Measurements from ENCODE around the gene TCEA2.

The TCEA2 gene

DNA sequence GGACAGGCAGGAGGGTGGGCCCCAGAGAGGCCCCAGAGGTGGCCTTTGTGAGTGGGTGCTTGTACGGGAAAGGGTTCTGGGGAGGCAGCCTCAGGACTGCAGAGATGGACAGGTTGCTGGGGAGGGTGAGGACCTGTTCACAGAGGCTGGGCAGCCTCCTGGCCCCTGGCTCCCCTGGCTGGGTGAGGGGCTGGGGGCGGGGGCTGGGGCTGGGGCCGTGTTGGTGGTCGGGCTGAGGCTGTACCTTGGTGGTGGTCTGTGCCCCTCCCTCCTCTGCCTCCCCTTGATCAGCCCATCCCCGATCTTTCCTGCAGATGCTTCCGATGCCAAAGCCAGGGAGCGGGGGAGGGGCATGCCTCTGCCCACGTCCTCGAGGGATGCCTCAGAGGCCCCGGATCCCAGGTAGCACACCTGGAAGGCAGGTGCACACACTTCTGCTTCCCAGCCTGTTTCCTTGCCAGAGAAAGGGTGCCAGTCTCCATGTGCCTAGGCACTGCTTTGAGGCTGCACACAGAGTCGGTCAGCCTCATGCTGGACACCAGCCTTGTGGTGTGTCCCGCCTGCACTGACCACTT is 4.8 kb downstream of the TCEA2 start:
- Histone ChIP-seq H3K27me3 (ENCODE audit: control insufficient read depth in 1 of 2, insufficient read depth in 2 of 2, low read length in 2 of 2) (no peaks in the 10 kb centered on the region), H3K9ac (ENCODE audit: low read depth in 1 of 2, low read length in 2 of 2) (no peak overlapping the region), H3K36me3 (ENCODE audit: control insufficient read depth in 1 of 2, insufficient read depth in 2 of 2, low read length in 2 of 2) (no peaks in the 10 kb centered on the region), H3K9me3 (ENCODE audit: control insufficient read depth in 1 of 2, low read length in 2 of 2) (no peaks in the 10 kb centered on the region), H3K4me1 (ENCODE audit: control insufficient read depth in 1 of 2, insufficient read depth in 2 of 2, low read length in 2 of 2) (peaks cover 9 to 32% of the 10 kb centered on the region in 2 donors), H3K27ac (ENCODE audit: low read depth, low read length) (no peak overlapping the region), H3K4me3 (ENCODE audit: low read depth in 1 of 2, low read length in 2 of 2) (no peak overlapping the region)

DNA sequence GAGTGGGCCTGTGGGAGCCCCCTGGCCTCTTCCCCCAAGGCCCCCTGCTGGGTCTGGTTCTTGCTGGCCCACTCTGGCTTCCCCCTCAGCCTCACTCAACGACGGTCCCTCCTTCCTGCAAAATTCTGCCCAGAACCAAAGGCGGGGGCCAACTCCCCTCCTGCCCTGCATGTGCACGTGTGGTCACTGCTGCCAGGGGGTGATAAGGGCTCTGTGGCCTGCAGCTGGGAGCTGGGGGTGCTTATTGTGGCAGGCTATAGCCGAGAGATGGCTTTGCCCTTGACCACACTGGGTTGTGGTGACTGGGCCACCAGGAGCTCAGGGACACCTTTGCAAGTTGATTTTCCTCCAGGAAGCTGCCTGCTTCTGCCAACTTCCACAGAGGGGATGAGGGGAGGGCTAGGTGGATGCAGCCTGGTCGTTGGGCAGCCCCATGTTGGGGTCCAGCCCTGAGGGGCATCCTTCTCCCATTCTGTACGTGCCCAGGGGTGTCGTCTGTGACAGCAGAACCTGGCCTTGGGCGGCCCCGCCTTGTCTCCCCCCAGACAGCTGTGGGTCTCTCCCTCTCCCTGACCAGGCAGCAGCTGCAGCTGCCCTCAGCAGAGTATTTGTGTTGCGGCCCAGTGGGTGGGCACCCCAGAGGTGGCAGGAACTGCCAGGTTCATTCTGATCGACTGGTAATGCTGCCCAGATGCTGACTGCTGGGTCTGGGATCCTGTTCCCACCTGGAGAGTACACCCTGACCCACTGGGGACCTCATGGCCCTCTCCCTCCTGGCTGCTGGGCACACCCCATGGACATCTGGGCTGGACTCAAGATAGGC is 5.6 kb downstream of the TCEA2 start:
- Histone ChIP-seq H3K4me1 (ENCODE audit: control insufficient read depth in 1 of 2, insufficient read depth in 2 of 2, low read length in 2 of 2) (peaks cover 9 to 28% of the 10 kb centered on the region in 2 donors), H3K36me3 (ENCODE audit: control insufficient read depth in 1 of 2, insufficient read depth in 2 of 2, low read length in 2 of 2) (no peaks in the 10 kb centered on the region), H3K4me3 (ENCODE audit: low read depth in 1 of 2, low read length in 2 of 2) (no peak overlapping the region), H3K27ac (ENCODE audit: low read depth, low read length) (no peak overlapping the region), H3K9ac (ENCODE audit: low read depth in 1 of 2, low read length in 2 of 2) (no peak overlapping the region), H3K27me3 (ENCODE audit: control insufficient read depth in 1 of 2, insufficient read depth in 2 of 2, low read length in 2 of 2) (no peaks in the 10 kb centered on the region), H3K9me3 (ENCODE audit: control insufficient read depth in 1 of 2, low read length in 2 of 2) (no peaks in the 10 kb centered on the region)

DNA sequence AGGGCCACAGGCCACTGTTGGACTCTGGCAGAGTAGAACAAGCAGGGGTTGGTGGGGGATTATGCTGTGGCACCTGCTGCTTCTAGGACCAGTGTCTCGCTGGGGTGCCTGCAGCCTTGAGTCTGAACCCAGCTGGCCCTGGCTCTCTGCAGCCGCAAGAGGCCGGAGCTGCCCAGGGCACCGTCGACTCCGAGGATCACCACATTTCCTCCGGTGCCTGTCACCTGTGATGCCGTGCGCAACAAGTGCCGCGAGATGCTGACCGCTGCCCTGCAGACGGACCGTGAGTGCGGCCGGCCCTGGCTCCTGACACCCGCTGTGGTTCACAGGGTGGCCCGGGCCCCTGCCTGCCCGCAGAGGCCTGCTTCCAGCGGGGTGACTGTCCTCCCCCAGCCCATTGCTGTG is 6.2 kb downstream of the TCEA2 start:
- peaks cover 0 to 5% of the 10 kb centered on the region in 2 donors for H3K36me3 ChIP-seq (ENCODE audit: control insufficient read depth in 1 of 2, insufficient read depth in 2 of 2, low read length in 2 of 2)
- H3K9ac ChIP-seq (ENCODE audit: low read depth in 1 of 2, low read length in 2 of 2): no peak overlapping the region
- H3K27me3 ChIP-seq (ENCODE audit: control insufficient read depth in 1 of 2, insufficient read depth in 2 of 2, low read length in 2 of 2): no peaks in the 10 kb centered on the region
- H3K4me3 ChIP-seq (ENCODE audit: low read depth in 1 of 2, low read length in 2 of 2): no peak overlapping the region
- H3K9me3 ChIP-seq (ENCODE audit: control insufficient read depth in 1 of 2, low read length in 2 of 2): no peaks in the 10 kb centered on the region
- H3K4me1 ChIP-seq (ENCODE audit: control insufficient read depth in 1 of 2, insufficient read depth in 2 of 2, low read length in 2 of 2): peaks cover 9 to 24% of the 10 kb centered on the region in 2 donors
- no peak overlapping the region for H3K27ac ChIP-seq (ENCODE audit: low read depth, low read length)

DNA sequence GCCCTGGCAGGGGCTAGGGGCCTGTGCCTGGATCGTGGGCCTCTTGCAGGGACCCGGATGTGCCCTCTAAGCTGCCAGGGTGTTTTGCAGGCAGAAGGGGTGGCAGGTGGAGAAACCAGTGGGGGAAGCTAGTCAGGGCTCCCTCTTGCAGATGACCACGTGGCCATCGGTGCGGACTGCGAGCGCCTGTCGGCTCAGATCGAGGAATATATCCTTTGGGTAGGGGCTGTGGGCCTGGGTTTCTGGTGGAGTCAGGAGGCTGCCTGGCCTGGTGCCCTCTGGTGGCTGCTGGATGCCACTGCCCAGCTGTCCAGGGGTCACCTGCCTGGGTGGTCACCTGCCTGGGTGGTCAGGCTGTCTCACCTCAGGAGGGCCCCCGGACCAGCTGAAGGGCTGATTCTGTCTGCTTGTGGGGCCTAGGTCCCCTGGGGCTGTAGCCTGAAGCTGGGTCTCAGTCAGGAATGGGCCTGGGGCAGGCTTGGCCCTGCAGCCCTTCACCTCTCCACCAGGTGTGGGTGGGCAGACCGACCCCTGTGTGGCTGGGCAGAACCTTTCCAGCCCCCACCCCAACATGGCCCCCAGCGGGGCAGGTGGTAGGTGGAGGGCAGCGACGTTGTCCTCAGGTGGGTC is 6.7 kb downstream of the TCEA2 start:
- Histone ChIP-seq H3K9me3 (ENCODE audit: control insufficient read depth in 1 of 2, low read length in 2 of 2) (no peaks in the 10 kb centered on the region), H3K27ac (ENCODE audit: low read depth, low read length) (no peak overlapping the region), H3K27me3 (ENCODE audit: control insufficient read depth in 1 of 2, insufficient read depth in 2 of 2, low read length in 2 of 2) (no peaks in the 10 kb centered on the region), H3K9ac (ENCODE audit: low read depth in 1 of 2, low read length in 2 of 2) (no peak overlapping the region), H3K4me3 (ENCODE audit: low read depth in 1 of 2, low read length in 2 of 2) (no peak overlapping the region), H3K4me1 (ENCODE audit: control insufficient read depth in 1 of 2, insufficient read depth in 2 of 2, low read length in 2 of 2) (peaks cover 9 to 24% of the 10 kb centered on the region in 2 donors), H3K36me3 (ENCODE audit: control insufficient read depth in 1 of 2, insufficient read depth in 2 of 2, low read length in 2 of 2) (peaks cover 0 to 5% of the 10 kb centered on the region in 2 donors)

DNA sequence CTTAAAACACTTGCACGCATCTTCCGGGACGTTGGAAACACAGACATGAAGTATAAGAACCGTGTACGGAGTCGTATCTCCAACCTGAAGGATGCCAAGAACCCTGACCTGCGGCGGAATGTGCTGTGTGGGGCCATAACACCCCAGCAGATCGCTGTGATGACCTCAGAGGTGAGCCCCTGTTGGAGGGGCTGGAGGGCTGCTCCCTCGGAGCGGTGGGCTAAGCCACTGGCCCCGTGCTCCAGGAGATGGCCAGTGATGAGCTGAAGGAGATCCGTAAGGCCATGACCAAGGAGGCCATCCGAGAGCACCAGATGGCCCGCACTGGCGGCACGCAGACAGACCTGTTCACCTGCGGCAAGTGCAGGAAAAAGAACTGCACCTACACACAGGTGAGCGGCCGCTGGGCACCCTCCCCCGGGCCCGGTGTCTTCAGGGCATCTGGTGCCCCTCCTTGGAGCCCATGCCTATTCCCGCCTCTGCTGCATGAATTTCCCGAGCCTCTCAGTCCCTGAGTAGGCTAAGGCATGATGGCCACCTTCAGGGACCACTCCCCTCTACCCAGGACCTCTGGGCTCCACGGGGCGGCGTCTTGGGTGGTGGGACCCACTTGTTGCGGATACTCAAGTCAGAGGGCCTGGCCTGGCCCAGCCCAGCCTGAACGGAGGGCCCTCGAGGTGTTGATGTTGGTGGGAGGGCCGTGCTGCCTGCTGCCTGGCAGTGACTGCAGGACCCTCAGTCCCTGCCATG is 7.4 kb downstream of the TCEA2 start:
- no peak overlapping the region for H3K27ac ChIP-seq (ENCODE audit: low read depth, low read length)
- peaks cover 0 to 10% of the 10 kb centered on the region in 2 donors for H3K36me3 ChIP-seq (ENCODE audit: control insufficient read depth in 1 of 2, insufficient read depth in 2 of 2, low read length in 2 of 2)
- no peak overlapping the region for H3K9ac ChIP-seq (ENCODE audit: low read depth in 1 of 2, low read length in 2 of 2)
- no peaks in the 10 kb centered on the region for H3K9me3 ChIP-seq (ENCODE audit: control insufficient read depth in 1 of 2, low read length in 2 of 2)
- no peaks in the 10 kb centered on the region for H3K27me3 ChIP-seq (ENCODE audit: control insufficient read depth in 1 of 2, insufficient read depth in 2 of 2, low read length in 2 of 2)
- H3K4me1 ChIP-seq (ENCODE audit: control insufficient read depth in 1 of 2, insufficient read depth in 2 of 2, low read length in 2 of 2): peaks cover 9 to 24% of the 10 kb centered on the region in 2 donors
- H3K4me3 ChIP-seq (ENCODE audit: low read depth in 1 of 2, low read length in 2 of 2): no peak overlapping the region

DNA sequence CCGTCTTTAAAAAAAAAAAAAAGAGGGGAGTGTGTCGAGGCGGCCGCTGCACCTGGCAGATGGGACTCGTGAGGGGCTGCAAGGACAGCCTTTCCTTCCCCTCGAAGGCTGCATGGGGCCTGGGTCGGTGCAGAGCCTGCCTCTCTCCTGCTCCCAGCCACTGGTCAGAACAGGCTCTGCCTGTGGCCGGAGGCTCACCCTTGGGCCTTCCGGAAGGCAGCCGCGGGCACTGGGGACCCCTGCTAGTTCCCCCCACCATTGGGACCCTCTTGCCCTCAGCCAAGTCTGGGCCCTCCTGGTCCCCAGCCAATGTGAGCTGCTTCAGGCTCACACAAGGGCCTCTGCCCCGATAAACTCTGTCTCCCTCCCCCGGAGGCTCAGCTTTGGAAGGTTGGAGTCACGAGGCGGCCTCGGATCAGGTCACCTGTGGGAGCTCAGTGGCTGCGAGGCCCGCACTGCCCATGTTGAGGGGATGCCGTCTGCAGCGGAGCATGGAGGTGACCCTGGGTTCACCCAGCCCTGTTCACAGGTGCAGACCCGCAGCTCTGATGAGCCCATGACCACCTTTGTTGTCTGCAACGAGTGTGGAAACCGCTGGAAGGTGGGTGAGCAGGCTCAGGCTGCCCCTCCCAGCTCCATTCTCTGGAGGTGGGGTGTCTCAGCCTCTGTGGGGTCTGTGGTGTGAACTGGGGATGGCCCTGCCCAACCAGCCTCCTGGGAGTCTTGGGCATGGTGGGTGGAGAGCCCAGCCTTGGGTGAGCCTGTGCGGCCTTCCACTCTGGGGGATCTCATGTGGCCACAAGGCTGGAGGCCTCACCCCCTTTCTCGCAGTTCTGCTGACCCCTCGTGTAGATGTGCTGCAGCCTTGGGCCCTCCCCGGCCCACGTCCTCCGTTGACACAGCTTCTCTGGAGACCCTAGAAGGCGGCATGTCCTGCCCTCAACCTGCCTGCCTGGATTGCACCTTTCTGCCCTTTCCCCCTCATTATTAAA is 8.6 kb downstream of the TCEA2 start:
- Histone ChIP-seq H3K4me3 (ENCODE audit: low read depth in 1 of 2, low read length in 2 of 2) (no peak overlapping the region), H3K27me3 (ENCODE audit: control insufficient read depth in 1 of 2, insufficient read depth in 2 of 2, low read length in 2 of 2) (no peaks in the 10 kb centered on the region), H3K27ac (ENCODE audit: low read depth, low read length) (no peak overlapping the region), H3K36me3 (ENCODE audit: control insufficient read depth in 1 of 2, insufficient read depth in 2 of 2, low read length in 2 of 2) (peaks cover 0 to 10% of the 10 kb centered on the region in 2 donors), H3K4me1 (ENCODE audit: control insufficient read depth in 1 of 2, insufficient read depth in 2 of 2, low read length in 2 of 2) (peaks cover 0 to 12% of the 10 kb centered on the region in 2 donors), H3K9ac (ENCODE audit: low read depth in 1 of 2, low read length in 2 of 2) (no peak overlapping the region), H3K9me3 (ENCODE audit: control insufficient read depth in 1 of 2, low read length in 2 of 2) (no peaks in the 10 kb centered on the region)

DNA sequence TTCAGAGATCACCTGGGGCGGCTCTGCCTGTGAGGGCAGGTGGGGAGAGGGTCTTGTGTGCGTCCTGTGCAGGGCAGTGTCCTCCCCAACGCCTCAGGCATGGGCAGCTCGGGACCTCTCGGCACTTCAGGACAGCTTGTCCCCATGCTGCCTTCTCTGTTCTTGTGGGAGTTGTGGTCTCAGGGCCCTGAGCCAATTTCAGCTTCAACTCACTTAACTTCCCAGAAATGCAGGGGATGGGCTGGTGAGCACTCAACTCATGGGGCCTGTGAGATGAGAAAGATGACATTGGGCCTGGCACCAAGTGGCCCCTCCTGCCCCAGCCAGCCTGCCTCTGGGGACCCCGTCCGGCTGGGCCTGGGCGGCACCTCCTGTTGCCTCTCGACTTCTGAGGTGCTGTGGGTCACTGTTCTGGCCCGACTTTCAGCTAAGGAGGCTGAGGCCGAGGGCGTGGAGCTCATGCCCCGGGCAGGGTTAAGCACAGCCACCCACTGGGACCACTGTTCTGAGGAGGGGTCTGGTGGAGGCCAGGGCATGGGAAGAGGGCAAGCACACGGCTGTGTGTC is 9.6 kb downstream of the TCEA2 start:
- Histone ChIP-seq H3K4me1 (ENCODE audit: control insufficient read depth in 1 of 2, insufficient read depth in 2 of 2, low read length in 2 of 2) (peaks cover 0 to 8% of the 10 kb centered on the region in 2 donors), H3K9ac (ENCODE audit: low read depth in 1 of 2, low read length in 2 of 2) (no peak overlapping the region), H3K4me3 (ENCODE audit: low read depth in 1 of 2, low read length in 2 of 2) (no peak overlapping the region), H3K27me3 (ENCODE audit: control insufficient read depth in 1 of 2, insufficient read depth in 2 of 2, low read length in 2 of 2) (no peaks in the 10 kb centered on the region), H3K36me3 (ENCODE audit: control insufficient read depth in 1 of 2, insufficient read depth in 2 of 2, low read length in 2 of 2) (peaks cover 0 to 10% of the 10 kb centered on the region in 2 donors), H3K27ac (ENCODE audit: low read depth, low read length) (no peak overlapping the region), H3K9me3 (ENCODE audit: control insufficient read depth in 1 of 2, low read length in 2 of 2) (no peaks in the 10 kb centered on the region)

DNA sequence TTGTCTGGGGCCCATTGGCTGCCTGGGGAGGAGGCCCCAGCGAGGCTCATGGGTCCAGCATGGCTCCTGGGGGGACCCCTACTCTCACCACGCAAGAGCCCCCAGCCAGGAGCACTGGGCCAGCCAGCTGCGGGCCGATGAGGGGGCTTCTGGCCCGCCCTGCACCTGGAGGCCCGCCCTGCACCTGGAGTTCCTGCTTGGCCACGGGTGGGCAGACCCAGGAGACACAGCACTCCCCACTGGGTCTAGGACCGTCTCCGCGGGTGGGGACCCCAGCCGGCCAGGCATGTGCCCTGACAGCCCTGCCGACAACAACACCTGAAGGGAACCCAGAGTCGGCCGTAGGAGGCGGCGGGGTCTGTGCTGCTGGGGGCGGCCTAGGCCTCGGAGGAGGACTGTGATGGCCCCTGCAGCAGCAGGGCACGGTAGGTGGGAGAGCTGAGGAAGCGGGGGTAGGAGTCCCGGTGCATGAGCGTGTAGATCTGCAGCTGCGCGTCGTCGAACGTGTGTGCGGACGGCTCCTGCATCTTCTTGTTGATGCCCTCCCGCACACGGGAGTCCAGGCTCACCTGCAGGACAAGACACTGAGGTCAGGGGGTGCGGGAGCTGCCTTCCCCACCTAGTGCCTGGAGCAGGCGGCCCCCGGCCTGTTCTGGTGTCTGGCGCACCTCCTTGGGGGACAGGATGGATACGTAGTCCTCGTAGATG is 10.6 kb downstream of the TCEA2 start:
- no peak overlapping the region for H3K27ac ChIP-seq (ENCODE audit: low read depth, low read length)
- peaks cover 3 to 18% of the 10 kb centered on the region in 2 donors for H3K4me1 ChIP-seq (ENCODE audit: control insufficient read depth in 1 of 2, insufficient read depth in 2 of 2, low read length in 2 of 2)
- H3K9me3 ChIP-seq (ENCODE audit: control insufficient read depth in 1 of 2, low read length in 2 of 2): no peaks in the 10 kb centered on the region
- peaks cover 0 to 7% of the 10 kb centered on the region in 2 donors for H3K27me3 ChIP-seq (ENCODE audit: control insufficient read depth in 1 of 2, insufficient read depth in 2 of 2, low read length in 2 of 2)
- H3K9ac ChIP-seq (ENCODE audit: low read depth in 1 of 2, low read length in 2 of 2): no peak overlapping the region
- H3K4me3 ChIP-seq (ENCODE audit: low read depth in 1 of 2, low read length in 2 of 2): no peak overlapping the region
- peaks cover 0 to 10% of the 10 kb centered on the region in 2 donors for H3K36me3 ChIP-seq (ENCODE audit: control insufficient read depth in 1 of 2, insufficient read depth in 2 of 2, low read length in 2 of 2)

All from duodenal mucosa (tissue), 2 donors.